Measurements from ENCODE around the gene TSKU. TPM values are rescaled to one million over a fixed set of nuclear protein-coding genes. Genes with fewer than 3 reads are reported as not detected.

The TSKU gene
- total RNA-seq, 4 donors from 2014 or later, result 153 to 281 (median 161) TPM

DNA sequence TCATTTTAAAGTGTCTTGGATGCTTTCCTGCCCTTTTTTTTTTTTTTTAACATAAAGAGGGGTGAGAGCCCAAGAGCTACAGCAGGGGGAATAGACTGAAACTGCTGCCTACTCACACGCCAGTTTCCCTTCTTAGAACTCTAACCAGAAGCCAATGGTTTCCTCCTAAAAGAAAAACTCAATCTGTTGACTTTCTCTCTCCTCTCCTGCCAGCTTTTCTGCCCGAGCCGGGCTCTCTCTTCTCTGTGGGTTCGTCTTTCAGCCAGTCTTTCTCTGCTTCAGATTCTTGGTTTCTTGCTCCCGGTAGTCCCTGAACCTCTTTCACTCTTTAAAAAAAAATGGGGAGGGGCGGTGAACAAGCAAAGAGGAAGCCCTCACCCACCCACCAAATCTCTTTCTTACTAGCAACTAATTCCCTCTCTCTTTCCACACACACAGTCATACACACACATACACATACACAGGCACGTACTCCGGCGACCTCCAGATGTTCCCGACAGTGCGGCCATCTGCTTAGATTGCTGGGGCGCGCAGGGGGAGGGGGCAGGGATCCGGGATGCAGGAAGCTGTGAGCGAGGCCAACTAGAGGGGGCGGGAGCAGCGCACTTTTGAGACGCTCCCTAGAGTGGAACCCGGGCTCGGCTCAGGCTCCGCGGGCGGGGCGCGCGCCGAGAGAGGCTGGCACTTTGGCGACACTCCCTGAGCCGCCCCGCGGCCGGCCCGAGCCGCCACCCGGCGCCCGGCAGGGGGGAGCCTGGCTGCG lies 444 bp upstream of the TSKU start:
- DNase-seq (ENCODE audit: low spot score) (no peak), ATAC-seq (ENCODE audit: low FRiP score) (peak; percentile 84)
- TF ChIP-seq, protein P1, sequence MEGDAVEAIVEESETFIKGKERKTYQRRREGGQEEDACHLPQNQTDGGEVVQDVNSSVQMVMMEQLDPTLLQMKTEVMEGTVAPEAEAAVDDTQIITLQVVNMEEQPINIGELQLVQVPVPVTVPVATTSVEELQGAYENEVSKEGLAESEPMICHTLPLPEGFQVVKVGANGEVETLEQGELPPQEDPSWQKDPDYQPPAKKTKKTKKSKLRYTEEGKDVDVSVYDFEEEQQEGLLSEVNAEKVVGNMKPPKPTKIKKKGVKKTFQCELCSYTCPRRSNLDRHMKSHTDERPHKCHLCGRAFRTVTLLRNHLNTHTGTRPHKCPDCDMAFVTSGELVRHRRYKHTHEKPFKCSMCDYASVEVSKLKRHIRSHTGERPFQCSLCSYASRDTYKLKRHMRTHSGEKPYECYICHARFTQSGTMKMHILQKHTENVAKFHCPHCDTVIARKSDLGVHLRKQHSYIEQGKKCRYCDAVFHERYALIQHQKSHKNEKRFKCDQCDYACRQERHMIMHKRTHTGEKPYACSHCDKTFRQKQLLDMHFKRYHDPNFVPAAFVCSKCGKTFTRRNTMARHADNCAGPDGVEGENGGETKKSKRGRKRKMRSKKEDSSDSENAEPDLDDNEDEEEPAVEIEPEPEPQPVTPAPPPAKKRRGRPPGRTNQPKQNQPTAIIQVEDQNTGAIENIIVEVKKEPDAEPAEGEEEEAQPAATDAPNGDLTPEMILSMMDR (IDR thresholded peaks at IDR 0.05), result no peak

DNA sequence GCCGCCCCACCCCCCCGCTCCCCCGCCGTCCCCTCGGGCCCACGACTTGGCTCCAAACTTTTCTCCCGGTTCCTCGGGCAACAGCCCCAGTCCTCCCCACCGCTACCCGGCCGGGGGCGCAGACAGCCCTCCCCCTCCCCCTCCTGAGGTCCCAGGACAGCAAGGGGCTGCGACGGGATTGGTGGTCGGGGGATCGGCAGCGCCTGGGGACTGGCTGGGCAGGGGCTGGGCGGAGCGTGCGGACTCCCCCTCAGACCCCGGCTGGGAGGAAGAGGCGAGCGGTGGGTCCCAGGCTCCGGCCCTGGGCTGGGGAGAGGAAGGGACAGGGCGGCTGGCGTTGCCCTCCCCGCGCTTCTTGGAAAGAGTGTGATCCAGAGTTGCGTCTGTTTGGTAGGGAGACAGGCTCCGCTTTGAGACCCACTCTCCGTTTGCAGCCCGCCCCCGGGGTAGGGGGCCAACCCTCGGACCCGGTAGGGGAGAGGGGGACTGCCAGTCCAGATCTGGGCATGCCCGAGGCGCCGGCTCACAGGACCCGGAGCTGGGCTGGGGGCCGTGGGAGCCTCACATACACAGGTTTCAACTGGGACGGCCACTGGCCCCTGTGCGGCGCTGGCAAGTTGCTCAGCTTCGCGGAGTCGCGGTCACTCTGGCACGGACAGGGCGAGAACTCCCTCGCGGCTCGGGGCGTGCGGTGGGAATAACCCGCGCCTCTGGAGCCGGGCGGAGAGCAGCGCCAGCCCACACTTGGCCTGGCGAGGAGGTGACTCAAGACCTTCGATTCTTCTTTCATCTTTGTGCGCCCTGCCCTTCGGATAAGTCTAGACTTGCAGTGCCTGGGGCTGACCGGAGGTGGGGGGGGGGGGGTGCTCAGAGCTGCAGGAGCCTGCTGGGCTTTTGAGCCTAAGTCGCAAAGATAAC lies 999 bp downstream of the TSKU start:
- ATAC-seq (ENCODE audit: low FRiP score) (peak; percentile 66), DNase-seq (ENCODE audit: low spot score) (no peak)
- TF ChIP-seq, protein P1 (IDR thresholded peaks at IDR 0.05), result no peak

DNA sequence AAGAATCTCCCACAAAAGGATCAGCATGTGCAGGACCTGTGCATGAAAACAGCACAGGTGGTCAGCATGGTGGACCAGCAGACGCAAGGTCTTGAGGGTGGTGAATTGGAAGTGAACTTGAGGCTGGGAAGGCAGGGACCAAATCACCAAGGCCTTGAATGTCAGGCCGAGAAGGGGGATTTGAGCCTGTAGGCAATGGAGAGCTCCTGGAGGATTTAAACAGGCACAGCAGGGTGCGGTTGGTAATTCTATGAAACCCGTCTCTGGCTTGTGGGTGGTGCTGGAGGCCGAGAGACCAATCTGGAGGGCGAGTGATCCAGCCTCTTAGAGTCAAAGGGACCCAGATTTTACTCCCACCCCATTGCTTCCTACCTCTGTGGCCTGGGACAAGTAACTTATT lies 2.4 kb downstream of the TSKU start:
- no peak for ATAC-seq (ENCODE audit: low FRiP score)
- TF ChIP-seq, protein P1 (IDR thresholded peaks at IDR 0.05), result no peak
- DNase-seq (ENCODE audit: low spot score), result no peak

DNA sequence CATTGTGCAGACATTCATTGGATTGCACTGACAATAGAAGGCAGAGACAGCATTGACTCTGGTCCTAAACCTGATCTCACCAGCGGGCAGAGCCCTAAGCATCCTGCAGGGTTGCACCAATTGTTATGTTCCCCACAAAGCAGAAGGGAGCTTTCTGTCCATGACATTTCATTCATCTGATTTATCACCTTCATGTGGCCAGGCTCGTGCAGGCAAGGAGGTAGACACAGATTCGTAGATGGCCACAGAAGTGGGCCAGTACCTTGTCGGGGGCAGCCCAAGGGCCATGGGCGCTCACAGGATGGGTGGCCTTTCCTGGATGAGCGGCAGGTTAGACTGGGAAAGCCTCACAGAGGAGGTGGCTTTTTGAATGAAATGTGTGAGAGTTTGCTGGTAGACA lies 2.9 kb downstream of the TSKU start:
- DNase-seq (ENCODE audit: low spot score) (no peak), ATAC-seq (ENCODE audit: low FRiP score) (no peak)
- TF ChIP-seq, protein P1 (IDR thresholded peaks at IDR 0.05), result no peak

DNA sequence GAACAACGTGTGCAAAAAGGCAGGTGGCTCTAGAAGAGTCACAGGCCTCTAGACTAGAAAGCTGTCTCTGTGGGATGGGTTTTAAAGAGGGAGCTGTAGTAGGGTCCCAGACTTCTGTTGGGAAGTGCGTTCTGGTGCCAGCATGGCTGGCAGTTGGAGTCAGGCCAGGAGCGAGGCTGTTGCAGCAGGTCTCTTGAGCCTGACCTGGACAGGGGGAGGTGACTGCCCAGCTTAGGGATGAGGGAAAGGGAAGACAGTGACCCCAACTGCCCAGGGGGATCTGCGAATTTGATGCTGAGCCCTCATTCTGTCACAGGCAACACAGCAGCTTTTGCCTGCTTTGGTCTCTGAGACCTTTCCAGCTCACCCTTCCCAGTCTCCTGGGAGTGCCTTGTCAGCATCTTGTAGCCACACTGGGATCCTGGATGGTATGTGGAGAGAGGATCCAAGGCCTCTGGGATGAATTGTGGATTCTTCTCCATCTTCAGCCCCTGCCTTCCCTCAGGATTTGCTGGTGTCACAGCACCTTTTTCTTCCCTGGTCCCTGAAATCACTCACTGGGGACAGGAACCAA lies 3.4 kb downstream of the TSKU start:
- ATAC-seq (ENCODE audit: low FRiP score) (no peak), DNase-seq (ENCODE audit: low spot score) (no peak)
- TF ChIP-seq, protein P1 (IDR thresholded peaks at IDR 0.05), result no peak

DNA sequence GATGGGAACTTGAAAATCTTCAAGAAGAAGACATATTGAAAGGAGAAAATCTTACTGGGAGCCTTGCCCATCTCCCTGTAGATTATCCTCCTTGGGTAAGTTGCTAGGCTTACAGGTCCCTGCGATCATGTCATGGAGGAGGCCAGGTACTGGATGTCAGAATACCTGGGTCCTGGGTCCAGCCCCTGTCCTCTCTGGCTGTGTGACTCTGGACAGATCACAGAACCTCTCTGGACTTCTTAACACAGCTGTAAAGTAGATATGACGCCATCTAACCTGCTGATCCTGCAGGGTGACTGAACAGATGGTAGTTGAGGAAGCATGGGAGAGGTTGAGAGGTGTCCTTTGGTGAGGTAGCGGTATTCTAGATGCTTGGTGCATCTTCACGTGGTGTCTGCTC lies 4.1 kb downstream of the TSKU start:
- no peak for ATAC-seq (ENCODE audit: low FRiP score)
- no peak for DNase-seq (ENCODE audit: low spot score)
- TF ChIP-seq, protein P1 (IDR thresholded peaks at IDR 0.05), result no peak

Measured in omental fat pad (tissue), 4 donors.